ENCODE data around the gene LIMD2. TPM values are rescaled to one million over a fixed set of nuclear protein-coding genes. Genes with fewer than 3 reads are reported as not detected.
A peak's percentile ranks its signal among the peaks of the same experiment; 100 is the strongest.

The LIMD2 gene
- total and polyA plus RNA-seq, 2 of the 4 experiments (the other 2 are of a cell fraction) = 4.5 to 21.7 TPM

GRCh38 chr17:63698886-63699637, 863 bp downstream of the LIMD2 start (continued):
- no peak for TF ChIP-seq RCOR1 (IDR thresholded peaks at IDR 0.05; ENCODE audit: insufficient replicate concordance, low read length)

- Histone ChIP-seq H2BK15ac (ENCODE audit: low read depth, low read length) (no peak overlapping the region), H3K4ac (ENCODE audit: low read depth, low read length) (no peak overlapping the region), H2AK5ac (ENCODE audit: low read depth, low read length) (peak overlapping the region; percentile 4; the same call in 1 of the 2 replicates), H3K4me2 (ENCODE audit: low read depth, low read length) (no peak overlapping the region; the same call in 1 of the 2 replicates), H2BK5ac (ENCODE audit: low read depth, low read length, poor library complexity, severe bottlenecking) (no peak overlapping the region), H2BK20ac (ENCODE audit: low read depth, low read length) (no peak overlapping the region), H4K8ac (ENCODE audit: low read depth in 2 of 2, low read length in 2 of 2) (no peak overlapping the region), H3K9me1 (ENCODE audit: insufficient read depth, low read length) (no peaks in the 10 kb centered on the region), H3K14ac (replicated peaks; ENCODE audit: low read depth, low read length) (no peak overlapping the region), H3K79me1 (ENCODE audit: low read depth in 1 of 2, low read length in 2 of 2) (peaks cover 0 to 30% of the 10 kb centered on the region in 2 experiments; a peak in 2 of 4 replicates), H3K9ac (ENCODE audit: low read depth, low read length) (no peak overlapping the region), H3K23ac (ENCODE audit: low read depth, low read length) (no peak overlapping the region), H3K4me1 (ENCODE audit: control insufficient read depth, insufficient read depth, low read length) (no peaks in the 10 kb centered on the region), H4K91ac (ENCODE audit: insufficient read depth, low read depth, low read length) (no peak overlapping the region), H3K36me3 (ENCODE audit: control insufficient read depth, insufficient read depth, low read length) (peaks cover 16% of the 10 kb centered on the region), H2AK9ac (replicated peaks; ENCODE audit: low read depth, low read length, poor library complexity) (no peak overlapping the region), H3K18ac (ENCODE audit: low read depth, low read length) (no peak overlapping the region), H3K27ac (ENCODE audit: insufficient read depth, low read length) (no peak overlapping the region), H2BK120ac (ENCODE audit: low read depth, low read length) (no peak overlapping the region), H4K20me1 (ENCODE audit: insufficient read depth, low read length) (peaks cover 5% of the 10 kb centered on the region), H3K4me3 (ENCODE audit: insufficient read depth, low read depth, low read length) (no peak overlapping the region), H3K9me3 (ENCODE audit: control insufficient read depth, insufficient read depth, low read length) (no peaks in the 10 kb centered on the region), H2AFZ (replicated peaks; ENCODE audit: low read length, poor library complexity) (no peak overlapping the region), H3K56ac (ENCODE audit: extremely low read depth, insufficient read depth, low read length) (no peak overlapping the region), H4K5ac (ENCODE audit: low read depth, low read length) (no peak overlapping the region), H3K27me3 (ENCODE audit: control insufficient read depth, insufficient read depth, low read length) (no peaks in the 10 kb centered on the region)
- CTCF ChIA-PET = no interaction called here
- WGBS, 2 experiments (ENCODE audit: extremely low coverage in 2 of 2, insufficient read length in 1 of 2) = 64% methylated on average over 8 of the region's 24 CpGs; no CpG with 5 or more reads in 1 of the 2 experiments
- in situ Hi-C loops (cut with MboI; ENCODE audit: low sequenced_read_pairs) = no loop called here
- ATAC-seq (ENCODE audit: low read depth) (no peak), DNase-seq (no peak)
- TF ChIP-seq POLR2A (IDR thresholded peaks at IDR 0.05; ENCODE audit: low read depth, low read length) = no peak
- no peak for TF ChIP-seq USF2 (IDR thresholded peaks at IDR 0.05; ENCODE audit: low read depth, low read length)
- no peak for TF ChIP-seq NFE2L2 (IDR thresholded peaks at IDR 0.05; ENCODE audit: low read depth, low read length)
- TF ChIP-seq CHD1 (IDR thresholded peaks at IDR 0.05; ENCODE audit: low read depth, low read length) = no peak
- no peak for TF ChIP-seq MXI1 (IDR thresholded peaks at IDR 0.05; ENCODE audit: borderline replicate concordance, low read depth, low read length)
- no peak for TF ChIP-seq CTCF (conservative IDR thresholded peaks at IDR 0.05; ENCODE audit: low read depth, low read length)
- TF ChIP-seq RFX5 (IDR thresholded peaks at IDR 0.05; ENCODE audit: low read depth, low read length) = no peak
- TF ChIP-seq ELK1 (IDR thresholded peaks at IDR 0.05; ENCODE audit: borderline replicate concordance, low read depth, low read length) = no peak
- no peak for TF ChIP-seq CEBPB (IDR thresholded peaks at IDR 0.05; ENCODE audit: low read depth, low read length)
- TF ChIP-seq SMC3 (IDR thresholded peaks at IDR 0.05; ENCODE audit: low read depth, low read length) = no peak
- no peak for TF ChIP-seq FOS (IDR thresholded peaks at IDR 0.05; ENCODE audit: low read depth, low read length)
- POLR2A ChIA-PET (ENCODE audit: unreplicated experiment) = no interaction called here
- dilution Hi-C loops (cut with HindIII; ENCODE audit: low sequenced_read_pairs, unreplicated experiment) = no loop called here
- intact Hi-C loops (cut with micrococcal nuclease) = loop anchor here (5.0 kb wide), 1 partner anchor 271 kb away; no protein-coding TSS in a partner anchor
- no TSS peak for BruUV-seq (replicated peaks)
These were observed 1.5 kb downstream of the LIMD2 start for GRCh38 chr17:63698381-63698885.
